NCI-H748 (cell line): ENCODE results near the gene CRACR2B.

ENCODE experiments used
- DNase-seq: peaks from one replicate; lab custom pipeline; 2025; ENCODE audit not compliant: unreplicated experiment; lab: John Stamatoyannopoulos, UW

Gene CRACR2B

GRCh38 chr11:794766-795633, 32.7 kb upstream of the CRACR2B start:
- DNase-seq: no peak

DNA sequence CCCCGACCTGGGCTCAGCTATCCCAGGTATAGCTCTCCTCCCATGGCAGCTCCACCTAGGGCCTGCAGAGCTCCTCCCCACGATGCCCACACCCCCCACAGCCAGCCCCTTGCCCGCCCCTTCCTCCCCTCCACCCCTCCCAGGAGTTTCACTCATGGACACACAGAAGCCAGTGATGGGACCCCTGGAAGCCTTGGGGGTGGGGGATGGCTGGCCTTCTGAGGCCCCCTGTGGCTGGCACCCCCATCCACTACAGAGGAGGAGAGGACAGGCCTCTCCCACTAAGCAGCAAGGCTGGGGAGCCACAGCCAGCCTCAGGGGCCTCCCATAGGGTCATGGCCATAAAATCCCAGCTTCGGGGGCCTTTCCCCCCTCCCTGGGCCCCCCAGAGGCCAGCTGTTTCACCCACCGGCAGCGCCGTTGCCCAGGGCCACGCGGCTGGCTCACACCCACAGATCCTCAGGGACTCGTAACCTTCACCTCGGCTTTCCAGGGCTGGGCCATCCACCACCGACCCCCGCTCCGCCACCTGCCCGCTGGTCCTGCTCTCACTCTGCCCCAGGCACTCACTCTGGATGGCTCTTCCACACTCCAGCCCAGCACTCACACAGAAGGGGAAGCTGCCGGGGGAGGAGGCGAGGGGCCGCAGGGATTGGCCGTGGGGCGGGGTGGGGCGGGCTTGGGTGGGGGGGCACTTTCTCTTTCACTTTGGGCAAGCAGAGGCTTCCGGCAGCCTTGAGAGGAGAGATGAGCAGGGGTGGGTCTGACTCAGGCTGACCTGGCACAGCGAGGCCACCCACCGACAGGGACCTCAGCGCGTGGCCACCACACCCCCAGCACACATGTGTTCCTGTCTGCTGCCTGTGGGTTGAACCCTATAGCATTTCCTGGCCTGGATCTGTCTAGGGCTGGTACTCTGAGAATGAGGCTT, 31.8 kb upstream of the CRACR2B start:
- DNase-seq: no peak

DNA sequence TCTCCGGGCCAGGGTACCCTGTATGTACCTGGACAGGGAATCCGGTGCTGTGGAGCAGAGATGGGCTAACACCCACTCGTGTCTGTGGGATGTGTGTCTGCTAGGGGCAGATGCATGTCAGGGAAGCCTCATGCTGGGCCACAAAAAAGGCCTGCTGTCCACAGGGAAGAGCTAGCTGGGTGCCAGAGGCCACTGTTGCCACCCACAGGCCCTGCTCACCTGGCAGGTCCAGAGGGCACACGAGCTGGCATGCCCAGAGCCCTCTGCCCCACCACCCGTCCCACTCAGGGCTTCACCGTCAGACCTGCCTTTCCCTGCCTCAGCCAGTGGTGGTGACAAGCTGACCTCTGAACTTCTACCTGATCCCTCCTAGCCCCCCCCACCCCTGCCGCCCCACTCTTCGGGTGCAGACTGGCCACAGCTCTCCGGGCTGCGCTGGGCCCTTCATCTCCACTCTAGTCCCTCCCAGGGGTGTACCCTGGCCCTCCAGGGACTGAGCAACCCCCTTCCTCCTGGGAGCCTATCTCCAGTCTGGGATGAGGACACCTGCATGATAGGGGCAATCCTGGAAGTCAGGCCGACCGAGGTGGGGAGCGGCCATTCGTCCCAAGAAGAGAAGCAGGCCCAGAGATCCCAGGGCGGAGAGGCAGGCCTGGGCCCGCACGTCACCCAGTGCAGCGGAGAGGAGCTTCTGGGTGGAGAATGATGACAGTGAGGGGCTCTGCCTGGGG, 31.0 kb upstream of the CRACR2B start:
- DNase-seq: no peak

DNA sequence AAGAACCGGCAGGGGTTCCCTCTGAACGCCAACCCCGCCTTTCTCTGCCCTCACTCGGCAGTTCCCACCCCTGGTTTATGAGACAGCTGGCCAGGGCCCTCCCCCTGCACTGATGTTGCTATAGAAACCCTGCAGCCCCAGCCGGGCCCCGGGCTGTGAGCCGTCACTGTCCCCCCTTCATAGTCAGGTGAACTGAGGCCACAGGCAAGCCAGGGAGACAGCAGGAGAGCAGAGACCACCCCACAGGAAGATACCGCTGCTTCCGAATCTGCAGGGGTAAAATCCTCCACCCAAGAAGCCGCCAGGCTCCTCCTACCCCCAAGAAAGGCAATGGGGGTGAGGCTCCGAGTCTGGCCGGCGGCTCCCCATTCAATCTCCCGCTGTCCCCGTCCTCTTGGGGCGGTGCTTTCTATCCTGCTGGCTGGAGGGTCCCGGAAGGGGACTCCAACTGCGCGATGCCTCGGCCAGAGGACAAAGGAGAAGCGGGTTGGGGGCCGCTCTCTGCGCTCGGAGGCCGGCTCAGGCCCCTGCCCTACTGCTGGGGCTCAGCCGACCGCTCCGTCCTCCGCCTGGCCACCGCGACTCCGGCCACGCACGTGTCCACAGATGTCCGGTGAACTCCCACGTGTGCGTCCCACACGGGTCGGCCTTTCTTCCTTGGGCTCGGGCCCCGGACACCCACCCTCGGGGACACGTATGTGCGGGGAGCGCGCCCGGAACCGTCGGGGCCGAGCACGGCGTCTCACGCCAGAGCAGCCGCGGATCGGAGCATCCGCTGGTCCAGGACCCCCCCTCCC, 30.2 kb upstream of the CRACR2B start:
- DNase-seq: peak; percentile 89

GRCh38 chr11:798093-798713, 29.5 kb upstream of the CRACR2B start, which contains the start of gene SLC25A22:
Gene SLC25A22 (minus strand): TSS chr11:798281. CDS start chr11:795006, 3,275 bp downstream.
- peak; percentile 85 for DNase-seq

- no peak for DNase-seq
These were observed 27.9 kb upstream of the CRACR2B start for GRCh38 chr11:799641-800316.

- DNase-seq: no peak
These were observed 27.2 kb upstream of the CRACR2B start for GRCh38 chr11:800473-800872.

DNA sequence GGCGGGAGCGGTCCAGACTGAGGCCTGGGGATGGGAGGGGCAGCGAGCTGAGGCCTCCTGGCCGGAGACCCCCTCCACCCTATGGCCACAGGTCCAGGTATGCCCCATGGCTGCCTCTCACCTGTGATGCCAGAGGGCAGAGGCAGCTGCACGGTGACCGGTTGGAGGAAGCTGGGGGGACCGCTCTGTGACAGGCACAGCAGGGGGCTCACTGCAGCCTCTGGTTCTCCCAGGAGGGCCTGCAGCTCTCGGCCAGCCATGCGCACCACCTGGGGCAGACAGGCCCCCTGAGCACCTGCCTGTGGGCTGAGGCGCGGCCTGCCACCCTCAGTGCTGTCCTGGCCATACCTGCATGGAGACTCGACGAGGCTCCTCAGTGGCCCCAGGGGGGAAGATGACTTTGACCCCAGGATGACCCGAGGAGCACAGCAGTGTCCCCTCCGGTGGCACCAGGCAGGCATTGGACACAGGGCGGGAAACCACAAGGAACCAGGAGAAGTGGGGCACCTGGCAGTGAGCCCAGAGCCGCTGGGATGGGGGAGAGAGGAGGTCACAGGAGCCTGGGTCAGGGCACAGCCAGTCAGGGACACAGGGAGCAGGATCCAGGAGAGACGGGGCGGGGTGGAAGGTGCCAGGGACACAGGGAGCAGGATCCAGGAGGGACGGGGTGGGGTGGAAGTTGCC, 26.5 kb upstream of the CRACR2B start:
- no peak for DNase-seq

DNA sequence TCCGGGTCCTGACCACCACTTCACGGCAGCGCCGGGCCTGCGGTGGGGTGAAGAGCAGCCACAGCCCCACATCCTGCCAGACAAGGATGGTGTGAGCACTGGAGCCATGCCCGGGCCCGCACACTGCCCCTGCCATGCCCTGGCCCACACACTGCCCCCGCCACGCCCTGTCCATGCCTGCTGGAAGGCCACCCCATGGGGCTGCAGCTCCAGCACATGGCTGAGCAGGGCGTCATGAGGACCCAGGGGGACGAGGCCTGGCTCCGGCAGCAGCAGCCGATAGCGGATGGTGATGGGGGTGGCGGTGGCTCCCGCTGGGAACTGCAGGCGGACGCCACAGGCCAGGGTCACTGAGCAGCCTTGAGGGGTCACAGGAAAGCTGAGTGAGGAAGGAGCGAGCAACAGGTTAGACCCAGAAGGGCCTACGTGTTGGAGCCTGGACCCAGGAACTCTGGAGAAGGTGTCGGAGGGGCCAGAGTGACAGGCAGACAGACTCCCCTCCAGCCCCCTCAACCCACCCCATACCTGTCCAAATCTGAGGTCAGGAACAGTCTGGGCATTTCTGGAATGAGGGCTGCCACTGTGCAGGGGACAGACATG, 25.6 kb upstream of the CRACR2B start:
- no peak for DNase-seq

DNA sequence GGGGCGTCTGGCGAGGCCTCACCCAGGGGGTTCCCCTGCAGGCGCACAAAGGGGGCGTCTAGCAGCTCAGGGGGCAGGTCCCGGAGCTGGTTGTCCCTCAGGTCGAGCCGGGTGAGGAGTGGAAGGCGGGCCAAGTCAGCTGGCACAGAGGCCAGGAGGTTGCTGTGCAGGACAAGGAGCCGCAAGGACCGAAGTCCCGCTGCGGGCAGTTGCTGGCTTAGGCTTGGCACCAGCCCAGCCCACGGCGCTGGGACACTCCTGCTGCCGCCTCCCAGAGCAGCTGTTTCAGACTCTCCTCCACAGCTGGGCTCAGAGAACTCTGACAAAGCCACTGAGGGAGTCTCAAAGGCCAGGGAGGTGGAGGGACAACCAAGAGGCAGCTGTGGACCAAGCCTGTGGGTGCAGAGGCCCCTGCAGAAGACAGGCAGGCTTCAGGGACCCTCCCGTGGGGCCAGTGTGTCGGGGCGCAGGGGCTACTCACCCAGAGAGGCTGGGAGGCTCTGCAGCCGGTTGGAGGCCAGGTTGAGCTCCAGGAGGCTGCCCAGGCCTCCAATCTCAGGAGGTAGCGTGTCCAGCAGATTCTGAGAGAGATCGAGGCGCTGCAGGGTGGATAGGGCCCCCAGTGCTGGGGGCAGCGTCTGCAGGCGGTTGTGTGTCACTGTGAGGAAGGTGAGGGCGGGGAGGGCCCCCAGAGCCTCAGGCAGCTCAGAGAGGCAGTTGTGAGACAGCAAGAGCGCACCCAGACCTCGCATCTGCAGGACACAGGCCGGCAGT, 24.8 kb upstream of the CRACR2B start:
- DNase-seq: no peak

GRCh38 chr11:803467-803742, 24.3 kb upstream of the CRACR2B start:
- no peak for DNase-seq

- DNase-seq: peak; percentile 78
These were observed 23.7 kb upstream of the CRACR2B start for GRCh38 chr11:803770-804598.

- peak; percentile 59 for DNase-seq
These were observed 23.1 kb upstream of the CRACR2B start for GRCh38 chr11:804599-804964.

DNA sequence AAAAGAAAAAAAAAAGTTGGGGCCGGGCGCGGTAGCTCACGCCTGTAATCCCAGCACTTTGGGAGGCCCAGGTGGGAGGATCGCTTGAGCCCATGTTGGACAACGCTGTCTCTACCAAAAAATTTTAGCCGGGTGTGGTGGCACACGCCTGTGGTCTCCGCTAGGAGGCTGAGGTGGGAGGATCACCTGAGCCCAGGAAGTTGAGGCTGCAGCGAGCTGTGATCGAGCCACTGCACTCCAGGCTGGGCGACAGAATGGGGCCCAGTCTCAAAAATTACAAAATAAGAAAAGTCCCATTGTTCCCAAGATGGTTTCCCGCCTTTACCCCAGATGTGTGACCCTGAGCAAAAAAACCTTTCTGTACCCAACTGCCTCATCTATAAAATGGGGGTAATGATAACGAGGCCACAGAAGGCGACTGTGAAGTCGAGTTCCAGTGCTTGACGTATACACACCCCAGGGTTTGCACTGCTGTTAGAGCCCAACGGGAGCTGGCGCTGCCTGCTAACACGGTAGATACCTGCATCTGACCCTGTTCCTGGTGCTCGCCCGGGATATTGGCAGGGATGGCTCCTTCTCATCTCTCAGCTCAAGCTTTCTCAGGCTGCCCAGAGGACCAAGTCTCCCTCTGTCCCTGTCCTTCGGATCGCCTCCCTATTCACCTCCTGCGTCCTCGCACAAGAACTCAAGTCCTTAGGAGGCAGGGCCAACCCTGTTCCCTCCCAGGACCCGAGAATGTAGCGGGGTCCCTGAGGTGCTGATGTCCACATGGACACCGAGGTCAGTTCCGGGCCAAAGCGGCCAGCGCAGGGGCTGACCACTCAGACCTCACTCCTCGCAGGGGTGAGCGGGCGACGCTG, 19.1 kb upstream of the CRACR2B start:
- no peak for DNase-seq

DNA sequence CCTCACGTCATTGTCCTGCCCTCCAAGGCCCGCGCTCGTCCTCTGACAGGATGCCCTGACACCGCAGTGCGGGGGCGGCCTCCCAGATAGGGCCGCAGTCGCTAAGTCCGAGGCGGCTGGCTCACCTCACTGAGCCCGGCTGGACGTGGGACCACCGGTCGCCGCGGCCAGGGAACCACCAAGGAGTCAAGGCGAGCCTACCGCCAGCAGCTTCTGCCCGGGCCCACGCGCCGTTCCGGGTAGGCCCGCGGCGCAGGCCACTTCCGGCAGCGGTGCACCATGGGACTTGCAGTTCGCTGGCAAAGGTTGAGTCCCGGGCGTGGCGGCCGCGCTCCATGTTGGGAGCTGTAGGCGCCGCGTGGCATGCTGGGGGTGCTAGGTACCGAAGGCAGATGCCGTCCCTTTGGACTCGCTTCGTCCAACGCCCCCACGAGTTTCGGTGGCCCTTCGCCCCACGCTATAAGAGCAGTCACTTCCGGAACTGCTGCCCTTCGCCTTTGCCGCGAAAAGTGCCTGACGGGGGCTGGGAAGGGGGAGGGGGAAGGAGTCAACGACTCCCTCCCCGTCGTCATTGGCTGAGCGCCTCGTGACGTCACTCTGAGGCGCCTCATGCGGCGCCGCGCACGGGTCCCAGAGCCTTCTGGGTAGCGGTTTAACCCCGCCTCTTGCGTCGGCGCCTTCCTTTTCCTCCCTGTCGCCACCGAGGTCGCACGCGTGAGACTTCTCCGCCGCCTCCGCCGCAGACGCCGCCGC, 18.3 kb upstream of the CRACR2B start, which contains the start of gene RPLP2:
Gene RPLP2, plus strand, starts transcription at position 681 of the 753 bp plus-strand sequence. CDS start 268 bp downstream, outside the sequence.
- DNase-seq: peak; percentile 98
